GM12891 (cell line): ENCODE data around the gene CAMTA1.

ENCODE experiments used
- DNase-seq: peaks from one replicate; pipeline ENCODE4 v3.0.0; 2011; ENCODE audit warnings: low spot score; ENCODE audit not compliant: insufficient read length
- FAIRE-seq: peaks from 2 replicates; lab custom pipeline; 2011; peaks lifted over from hg19 to GRCh38; lab: Jason Lieb, UNC
- PAX5 ChIP-seq: IDR thresholded peaks from 2 replicates; pipeline ENCODE4 v1.6.1; 2011; ENCODE audit warnings: low read length, moderate library complexity, mild to moderate bottlenecking; ENCODE audit not compliant: insufficient read depth, severe bottlenecking
- POLR2A ChIP-seq: IDR thresholded peaks from 2 replicates; pipeline ENCODE4 v1.6.1; 2011; ENCODE audit warnings: low read depth, low read length, control low read depth
- POLR2AphosphoS5 ChIP-seq: IDR thresholded peaks from 2 replicates; pipeline ENCODE4 v1.6.1; 2011; ENCODE audit warnings: low read depth, low read length, control low read depth
- POU2F2 ChIP-seq: IDR thresholded peaks from 2 replicates; pipeline ENCODE4 v1.6.1; 2011; ENCODE audit warnings: low read depth, mild to moderate bottlenecking, control low read depth, low read length, moderate library complexity
- SPI1 ChIP-seq: IDR thresholded peaks from 2 replicates; pipeline ENCODE4 v1.6.1; 2011; ENCODE audit warnings: low read depth, low read length, control low read depth
- TAF1 ChIP-seq: IDR thresholded peaks from 2 replicates; pipeline ENCODE4 v1.6.1; 2011; ENCODE audit warnings: low read depth, low read length, control low read depth

The CAMTA1 gene

DNA sequence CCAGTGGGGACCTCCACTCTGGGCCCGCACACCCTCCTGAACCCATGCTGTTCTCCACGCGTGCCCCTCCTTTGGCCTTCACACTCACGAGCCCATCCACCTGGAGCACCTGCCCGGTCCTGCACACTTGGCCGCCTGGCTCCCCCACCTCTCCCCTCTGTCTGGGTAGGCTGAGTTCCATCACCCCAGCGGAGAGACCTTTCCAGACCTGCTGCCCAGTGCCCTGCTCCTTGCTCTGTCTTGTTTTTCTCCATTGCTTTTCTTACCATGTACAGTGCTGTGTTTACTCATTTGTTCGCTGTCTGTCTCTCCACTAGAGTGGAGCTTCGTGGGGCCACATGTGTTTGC, 634.8 kb downstream of the CAMTA1 start:
- no peak for FAIRE-seq
- DNase-seq, result no peak
- no peak for TF ChIP-seq TAF1
- TF ChIP-seq SPI1, result no peak
- no peak for TF ChIP-seq PAX5
- no peak for TF ChIP-seq POU2F2
- TF ChIP-seq POLR2AphosphoS5, result no peak
- TF ChIP-seq POLR2A, result no peak

DNA sequence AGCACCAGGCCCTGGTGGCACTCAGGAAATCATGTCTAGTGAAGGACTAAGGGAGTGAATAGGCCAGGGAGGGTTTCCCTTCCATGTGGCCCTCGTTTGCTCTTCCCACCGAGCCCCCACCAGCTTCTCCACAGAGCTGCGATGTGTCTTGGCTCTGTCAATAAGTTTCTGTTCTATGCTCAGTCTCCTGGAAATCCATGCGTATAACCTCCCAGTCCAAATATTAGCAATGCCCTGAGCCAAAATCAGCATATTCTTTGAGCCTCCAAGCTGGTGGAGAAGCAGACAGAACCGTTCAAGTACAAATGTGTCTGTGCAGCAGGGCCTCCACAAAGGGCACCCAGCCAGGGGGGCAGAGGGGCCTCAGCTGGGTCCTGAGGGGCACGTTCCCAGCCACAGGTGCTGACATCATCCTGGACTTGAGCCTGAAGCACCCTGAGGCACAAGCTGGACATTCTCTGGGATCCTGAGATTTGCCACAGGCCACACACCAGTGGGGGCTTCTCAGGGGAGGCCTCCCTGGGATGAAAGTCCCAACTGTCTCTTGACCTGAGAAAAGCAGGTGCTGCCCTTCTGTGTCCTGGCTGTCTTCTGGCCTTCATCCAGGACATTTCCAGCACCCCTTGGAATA, 635.3 kb downstream of the CAMTA1 start:
- FAIRE-seq, result no peak

GRCh38 chr1:7421471-7422075, 636.3 kb downstream of the CAMTA1 start:
- FAIRE-seq (no peak), DNase-seq (no peak)
- TF ChIP-seq POU2F2 (no peak), TAF1 (no peak), POLR2AphosphoS5 (no peak), POLR2A (no peak), PAX5 (no peak), SPI1 (no peak)

More for the DNA sequence above, 635.3 kb downstream of the CAMTA1 start:
- TF ChIP-seq POLR2AphosphoS5 (no peak), SPI1 (no peak), POU2F2 (no peak), TAF1 (no peak), PAX5 (no peak), POLR2A (no peak)
- no peak for DNase-seq

DNA sequence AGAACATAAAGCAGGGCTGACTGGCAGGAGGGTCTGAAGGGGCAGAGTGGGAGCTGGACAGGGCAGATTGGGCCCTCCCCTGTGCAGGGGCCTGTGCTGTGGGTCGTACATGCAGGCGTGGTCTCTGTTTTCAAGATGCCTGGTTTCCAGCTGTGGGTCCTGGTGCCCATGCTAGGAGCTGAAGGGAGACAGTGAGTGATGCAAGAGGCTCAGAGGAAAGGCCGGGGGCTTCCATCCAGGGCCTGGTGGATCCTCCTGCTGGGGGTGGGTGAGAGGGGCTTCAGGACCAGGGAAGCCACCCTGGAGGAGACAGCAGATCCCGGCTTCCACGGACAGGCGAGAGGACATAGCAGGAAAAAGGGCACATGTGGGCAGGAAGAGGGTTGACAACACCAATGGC, 636.8 kb downstream of the CAMTA1 start:
- TF ChIP-seq TAF1, result no peak
- TF ChIP-seq PAX5, result no peak
- no peak for TF ChIP-seq POLR2AphosphoS5
- TF ChIP-seq SPI1, result no peak
- TF ChIP-seq POLR2A, result no peak
- no peak for TF ChIP-seq POU2F2
- DNase-seq, result no peak

DNA sequence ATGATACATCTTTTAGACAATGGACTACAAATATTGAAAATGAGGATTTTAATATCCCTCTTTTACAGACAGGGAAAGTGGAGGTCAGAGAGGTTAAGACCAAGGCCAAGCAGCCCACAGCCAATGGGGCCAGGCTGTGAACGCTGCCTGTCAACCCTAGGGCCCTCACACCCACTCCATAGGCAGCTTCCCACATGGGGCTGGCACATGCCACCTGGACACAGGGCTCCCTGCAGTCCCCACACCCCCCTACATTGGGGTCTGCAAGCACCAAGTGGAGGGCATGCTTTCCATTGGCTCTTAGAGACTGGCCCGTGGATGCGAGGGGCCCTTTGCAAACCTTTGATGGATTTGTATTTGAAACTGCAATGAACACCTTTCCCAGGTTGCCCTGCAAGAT, 637.3 kb downstream of the CAMTA1 start:
- no peak for FAIRE-seq
- no peak for DNase-seq

More for the DNA sequence above, 636.8 kb downstream of the CAMTA1 start:
- FAIRE-seq, result no peak

GRCh38 chr1:7422966-7423365, 637.7 kb downstream of the CAMTA1 start:
- no peak for FAIRE-seq
- DNase-seq, result no peak
- TF ChIP-seq POU2F2 (no peak), POLR2AphosphoS5 (no peak), PAX5 (no peak), TAF1 (no peak), SPI1 (no peak), POLR2A (no peak)

More for the DNA sequence above, 637.3 kb downstream of the CAMTA1 start:
- TF ChIP-seq POU2F2 (no peak), TAF1 (no peak), POLR2A (no peak), POLR2AphosphoS5 (no peak), SPI1 (no peak), PAX5 (no peak)

DNA sequence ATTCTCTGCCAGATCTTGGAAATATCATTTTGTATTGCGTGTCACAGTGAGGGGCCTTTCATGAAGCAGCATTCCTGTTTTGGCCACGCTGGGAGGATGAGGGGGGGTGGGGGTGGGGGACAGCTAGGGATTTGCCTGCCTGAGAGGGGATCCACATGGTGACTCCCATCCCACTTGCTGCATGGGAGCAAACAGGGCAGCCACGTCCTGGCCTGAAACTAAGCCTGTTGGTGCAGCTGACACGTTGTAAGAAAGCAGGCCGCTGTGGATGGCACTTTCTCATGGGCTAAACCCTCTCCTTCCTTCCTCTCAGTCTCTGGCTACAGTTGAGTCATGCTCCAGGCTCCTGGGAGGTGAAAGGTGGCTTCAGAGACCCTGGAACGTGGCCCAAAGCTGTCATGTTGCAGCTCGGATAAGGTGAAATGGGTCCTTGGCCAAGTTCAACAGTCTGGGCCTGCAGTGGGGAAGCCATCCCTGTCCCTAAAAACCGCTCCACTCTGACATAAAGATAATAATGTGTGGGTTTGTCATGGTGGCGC, 639.2 kb downstream of the CAMTA1 start:
- FAIRE-seq, result no peak

DNA sequence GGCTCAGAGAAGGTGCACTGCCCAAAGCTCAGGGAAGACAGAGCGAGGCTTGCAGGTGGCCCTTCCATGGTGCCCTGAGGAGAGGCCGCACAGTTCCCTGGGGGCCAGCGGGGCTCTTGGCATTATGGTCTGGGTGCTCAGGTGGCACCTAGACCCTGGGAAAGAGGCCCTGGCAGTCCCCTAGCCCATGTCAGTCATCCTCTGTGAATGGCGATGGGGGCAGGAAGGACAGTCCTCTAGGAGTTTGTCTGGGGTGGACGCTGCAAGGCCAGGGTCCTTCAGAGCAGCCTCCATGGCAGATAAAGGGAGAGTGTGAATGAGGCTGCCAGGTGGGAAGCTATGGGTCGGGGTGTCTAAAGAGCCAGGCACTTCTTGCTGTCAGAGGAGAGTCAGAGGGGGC, 640.0 kb downstream of the CAMTA1 start:
- DNase-seq (no peak), FAIRE-seq (no peak)
- no peak for TF ChIP-seq TAF1
- TF ChIP-seq SPI1, result no peak
- TF ChIP-seq POLR2A, result no peak
- no peak for TF ChIP-seq POLR2AphosphoS5
- TF ChIP-seq POU2F2, result no peak
- no peak for TF ChIP-seq PAX5

More for the DNA sequence above, 639.2 kb downstream of the CAMTA1 start:
- TF ChIP-seq POLR2AphosphoS5 (no peak), PAX5 (no peak)
- DNase-seq, result no peak

GRCh38 chr1:7425771-7426170, 640.5 kb downstream of the CAMTA1 start:
- TF ChIP-seq PAX5 (no peak), POLR2A (no peak), SPI1 (no peak), TAF1 (no peak), POU2F2 (no peak)

More at GRCh38 chr1:7425771-7426170, 640.5 kb downstream of the CAMTA1 start:
- FAIRE-seq (no peak), DNase-seq (no peak)
